ENCODE results near the gene F2RL3. TPM values are rescaled to one million over a fixed set of nuclear protein-coding genes. Genes with fewer than 3 reads are reported as not detected.

Gene F2RL3
- total and polyA plus RNA-seq, 9 of the 15 experiments (the other 6 are each of a cell fraction or from before 2014, with no cell fraction given): 1.4 to 27.6 (median 11.9) TPM

GRCh38 chr19:16890461-16891184 lies 1.8 kb downstream of the F2RL3 start (continued):
- TF ChIP-seq ZNF318 (IDR thresholded peaks at IDR 0.05; ENCODE audit: borderline replicate concordance in 1 of 2, low read depth in 1 of 2) (0 out of 4 replicates have a peak, but pooled peaks of 1 of the 2 experiments have one; percentile 58), ARID3B (CRISPR knock-in tag; IDR thresholded peaks at IDR 0.05; ENCODE audit: borderline replicate concordance) (no peak), TGIF2 (CRISPR knock-in tag; IDR thresholded peaks at IDR 0.05) (no peak), SIX5 (IDR thresholded peaks at IDR 0.05; ENCODE audit: borderline replicate concordance in 1 of 2, insufficient read depth in 1 of 2, low read depth in 1 of 2, low read length in 2 of 2) (no peak), SP1 (CRISPR knock-in tag; IDR thresholded peaks at IDR 0.05) (0 out of 2 replicates have a peak, but pooled peaks have one; percentile 14), GATAD2B (IDR thresholded peaks at IDR 0.05; ENCODE audit: borderline replicate concordance) (0 out of 2 replicates have a peak, but pooled peaks have one; percentile 20), L3MBTL2 (IDR thresholded peaks at IDR 0.05) (peak; percentile 45; the same call in 1 of the 2 replicates), MCM7 (IDR thresholded peaks at IDR 0.05) (no peak), ZNF445 (CRISPR knock-in tag; IDR thresholded peaks at IDR 0.05; ENCODE audit: low read depth) (no peak), MEF2A (IDR thresholded peaks at IDR 0.05; ENCODE audit: control insufficient read depth, low read depth, low read length) (no peak), SMAD4 (CRISPR knock-in tag; conservative IDR thresholded peaks at IDR 0.05) (no peak), SREBF1 (IDR thresholded peaks at IDR 0.05; ENCODE audit: borderline replicate concordance, low read depth, low read length) (no peak), U2AF1 (optimal IDR thresholded peaks at IDR 0.05; ENCODE audit: low read depth, low read length) (no peak), HDAC6 (IDR thresholded peaks at IDR 0.05; ENCODE audit: low read depth, low read length) (no peak), TAF15 (IDR thresholded peaks at IDR 0.05; ENCODE audit: low read depth, low read length) (no peak), TEAD4 (IDR thresholded peaks at IDR 0.05; ENCODE audit: low read length) (peak; percentile 66), TEAD4 (CRISPR knock-in tag; IDR thresholded peaks at IDR 0.05; ENCODE audit: borderline replicate concordance) (no peak), KHSRP (IDR thresholded peaks at IDR 0.05) (no peak), GATAD2A (IDR thresholded peaks at IDR 0.05) (no peak)
